ENCODE results near the gene FSTL4. TPM values are rescaled to one million over a fixed set of nuclear protein-coding genes. Genes with fewer than 3 reads are reported as not detected.

The FSTL4 gene
- total and polyA plus RNA-seq, 2 donors from 2014 or later: 0.09 to 4.0 TPM

DNA sequence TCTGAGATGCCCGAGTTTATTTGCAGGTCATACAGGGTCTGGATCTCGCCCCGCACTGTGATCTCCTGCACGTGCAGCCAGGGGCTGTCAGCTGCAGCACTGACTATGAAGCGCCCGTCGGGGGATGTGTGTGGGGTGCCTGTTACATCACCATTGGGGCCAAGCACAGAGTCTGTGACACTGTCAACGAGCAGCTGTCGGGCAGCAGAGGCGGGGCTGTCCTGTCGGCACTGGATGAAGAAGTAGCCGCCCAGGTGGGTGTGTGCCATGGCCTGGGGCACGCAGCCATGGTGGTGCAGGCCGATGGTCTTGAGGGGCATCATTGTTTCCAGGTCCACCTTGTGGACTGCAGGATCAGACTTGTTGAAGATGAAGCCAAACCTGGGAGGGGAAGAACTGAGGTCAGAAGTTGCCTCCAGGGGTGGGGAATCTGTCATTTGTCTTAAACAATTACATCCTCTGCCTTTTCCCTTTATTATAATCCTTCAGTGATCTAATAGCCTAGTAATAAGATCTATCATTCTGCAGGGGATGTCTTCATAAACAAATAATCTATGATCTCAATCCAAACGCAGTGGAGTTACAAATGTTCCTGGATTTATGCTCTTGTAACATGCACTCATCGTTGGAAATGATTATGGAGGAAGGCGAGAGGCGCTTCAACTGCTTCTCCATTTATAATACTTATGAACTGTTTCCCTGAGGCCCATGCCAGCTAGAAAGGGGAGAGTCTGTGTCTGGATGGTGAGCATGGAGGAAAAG, 412.7 kb downstream of the FSTL4 start:
- no peaks in the 10 kb centered on the region for H3K4me1 ChIP-seq (ENCODE audit: control insufficient read depth in 2 of 3, insufficient read depth in 2 of 3, low read depth in 1 of 3, low read length in 3 of 3)
- intact Hi-C loops (cut with DNase I): no loop called here
- FAIRE-seq (no peak), DNase-seq (peak in 1 of 5 donors; percentile 60)
- TF ChIP-seq, protein P1, sequence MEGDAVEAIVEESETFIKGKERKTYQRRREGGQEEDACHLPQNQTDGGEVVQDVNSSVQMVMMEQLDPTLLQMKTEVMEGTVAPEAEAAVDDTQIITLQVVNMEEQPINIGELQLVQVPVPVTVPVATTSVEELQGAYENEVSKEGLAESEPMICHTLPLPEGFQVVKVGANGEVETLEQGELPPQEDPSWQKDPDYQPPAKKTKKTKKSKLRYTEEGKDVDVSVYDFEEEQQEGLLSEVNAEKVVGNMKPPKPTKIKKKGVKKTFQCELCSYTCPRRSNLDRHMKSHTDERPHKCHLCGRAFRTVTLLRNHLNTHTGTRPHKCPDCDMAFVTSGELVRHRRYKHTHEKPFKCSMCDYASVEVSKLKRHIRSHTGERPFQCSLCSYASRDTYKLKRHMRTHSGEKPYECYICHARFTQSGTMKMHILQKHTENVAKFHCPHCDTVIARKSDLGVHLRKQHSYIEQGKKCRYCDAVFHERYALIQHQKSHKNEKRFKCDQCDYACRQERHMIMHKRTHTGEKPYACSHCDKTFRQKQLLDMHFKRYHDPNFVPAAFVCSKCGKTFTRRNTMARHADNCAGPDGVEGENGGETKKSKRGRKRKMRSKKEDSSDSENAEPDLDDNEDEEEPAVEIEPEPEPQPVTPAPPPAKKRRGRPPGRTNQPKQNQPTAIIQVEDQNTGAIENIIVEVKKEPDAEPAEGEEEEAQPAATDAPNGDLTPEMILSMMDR (IDR thresholded peaks at IDR 0.05; ENCODE audit: borderline replicate concordance, extremely low read depth, insufficient read depth): no peak
- no peak overlapping the region for H3K27ac ChIP-seq (ENCODE audit: low read depth in 2 of 2, low read length in 2 of 2)
- no peak overlapping the region for H3K9ac ChIP-seq (ENCODE audit: low read length in 3 of 3)
- H3K36me3 ChIP-seq (ENCODE audit: control insufficient read depth in 2 of 3, insufficient read depth in 3 of 3, low read length in 3 of 3): no peaks in the 10 kb centered on the region
- no peaks in the 10 kb centered on the region for H3K9me3 ChIP-seq (ENCODE audit: control insufficient read depth in 2 of 3, insufficient read depth in 1 of 3, low read length in 3 of 3)
- H3K27me3 ChIP-seq (ENCODE audit: control insufficient read depth, insufficient read depth, low read length): no peaks in the 10 kb centered on the region
- H3K4me3 ChIP-seq (ENCODE audit: low read length in 3 of 3): no peak overlapping the region

DNA sequence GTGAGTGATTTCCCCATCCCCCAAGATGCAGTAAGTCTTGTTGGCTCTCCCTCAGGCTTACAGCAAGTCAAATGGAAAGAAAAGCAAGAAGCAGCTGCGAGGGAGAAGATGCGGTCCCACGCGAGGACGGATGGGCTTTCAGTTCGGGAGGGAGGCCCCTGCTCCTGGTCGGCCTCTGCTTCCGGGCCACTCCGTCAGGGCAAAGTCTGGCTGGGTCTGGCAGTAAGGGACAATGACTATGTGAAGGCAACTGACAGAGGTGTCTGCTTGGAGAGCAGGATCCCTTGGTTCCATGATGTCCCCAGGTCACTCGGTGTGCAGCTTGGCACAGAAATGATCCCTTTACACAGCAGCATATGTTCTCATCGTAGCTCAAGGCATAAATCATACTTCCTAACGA, 413.8 kb downstream of the FSTL4 start:
- no peak overlapping the region for H3K4me3 ChIP-seq (ENCODE audit: low read length in 3 of 3)
- no peak overlapping the region for H3K27ac ChIP-seq (ENCODE audit: low read depth in 2 of 2, low read length in 2 of 2)
- no peak for DNase-seq
- FAIRE-seq: no peak
- no peaks in the 10 kb centered on the region for H3K4me1 ChIP-seq (ENCODE audit: control insufficient read depth in 2 of 3, insufficient read depth in 2 of 3, low read depth in 1 of 3, low read length in 3 of 3)
- intact Hi-C loops (cut with DNase I): no loop called here
- H3K9me3 ChIP-seq (ENCODE audit: control insufficient read depth in 2 of 3, insufficient read depth in 1 of 3, low read length in 3 of 3): no peaks in the 10 kb centered on the region
- H3K27me3 ChIP-seq (ENCODE audit: control insufficient read depth, insufficient read depth, low read length): no peaks in the 10 kb centered on the region
- no peak overlapping the region for H3K9ac ChIP-seq (ENCODE audit: low read length in 3 of 3)
- TF ChIP-seq, protein P1 (IDR thresholded peaks at IDR 0.05; ENCODE audit: borderline replicate concordance, extremely low read depth, insufficient read depth): no peak
- no peaks in the 10 kb centered on the region for H3K36me3 ChIP-seq (ENCODE audit: control insufficient read depth in 2 of 3, insufficient read depth in 3 of 3, low read length in 3 of 3)

DNA sequence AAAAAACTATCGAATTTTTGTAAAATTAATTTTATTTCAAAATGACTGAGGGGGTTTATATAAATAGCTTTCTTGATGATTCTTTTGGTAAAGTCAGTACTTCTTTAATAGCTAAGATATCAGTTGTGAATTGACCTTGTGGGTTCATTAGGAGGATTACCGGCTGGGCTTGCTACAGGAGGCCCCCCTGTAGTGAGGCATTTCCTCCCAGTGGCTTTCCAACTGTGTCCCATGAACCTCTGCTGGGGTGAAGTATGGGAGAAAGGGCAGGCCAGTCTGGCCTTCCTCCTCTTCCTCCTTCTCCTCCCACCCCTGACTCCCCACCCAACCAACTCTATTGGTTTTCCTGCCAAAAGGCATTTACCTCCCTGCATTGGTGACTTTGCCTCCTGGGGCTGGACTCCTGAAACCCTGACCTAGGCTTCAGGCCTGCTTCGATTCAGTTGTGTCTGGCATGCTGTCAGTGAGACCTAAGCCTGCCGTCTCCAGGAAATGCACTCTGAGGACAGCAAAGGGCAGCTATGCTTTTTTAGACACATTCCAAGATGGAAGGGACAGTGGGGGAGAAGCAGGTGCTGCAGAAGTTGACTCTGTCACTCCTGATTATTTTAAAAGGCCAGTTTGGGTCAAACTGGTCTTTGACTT, 415.8 kb downstream of the FSTL4 start:
- Histone ChIP-seq H3K27me3 (ENCODE audit: control insufficient read depth, insufficient read depth, low read length) (no peaks in the 10 kb centered on the region), H3K4me3 (ENCODE audit: low read length in 3 of 3) (no peak overlapping the region), H3K36me3 (ENCODE audit: control insufficient read depth in 2 of 3, insufficient read depth in 3 of 3, low read length in 3 of 3) (no peaks in the 10 kb centered on the region), H3K4me1 (ENCODE audit: control insufficient read depth in 2 of 3, insufficient read depth in 2 of 3, low read depth in 1 of 3, low read length in 3 of 3) (no peaks in the 10 kb centered on the region), H3K27ac (ENCODE audit: low read depth in 2 of 2, low read length in 2 of 2) (no peak overlapping the region), H3K9me3 (ENCODE audit: control insufficient read depth in 2 of 3, insufficient read depth in 1 of 3, low read length in 3 of 3) (no peaks in the 10 kb centered on the region), H3K9ac (ENCODE audit: low read length in 3 of 3) (no peak overlapping the region)
- intact Hi-C loops (cut with DNase I): no loop called here
- FAIRE-seq (no peak), DNase-seq (no peak)
- TF ChIP-seq, protein P1 (IDR thresholded peaks at IDR 0.05; ENCODE audit: borderline replicate concordance, extremely low read depth, insufficient read depth): no peak
